ENCODE measurements around the gene FOXE1. TPM values are rescaled to one million over a fixed set of nuclear protein-coding genes. Genes with fewer than 3 reads are reported as not detected.

FOXE1 gene
- total and polyA plus RNA-seq, 10 of the 15 experiments (the other 5 are each of a cell fraction or from before 2014, with no cell fraction given), result not detected

DNA sequence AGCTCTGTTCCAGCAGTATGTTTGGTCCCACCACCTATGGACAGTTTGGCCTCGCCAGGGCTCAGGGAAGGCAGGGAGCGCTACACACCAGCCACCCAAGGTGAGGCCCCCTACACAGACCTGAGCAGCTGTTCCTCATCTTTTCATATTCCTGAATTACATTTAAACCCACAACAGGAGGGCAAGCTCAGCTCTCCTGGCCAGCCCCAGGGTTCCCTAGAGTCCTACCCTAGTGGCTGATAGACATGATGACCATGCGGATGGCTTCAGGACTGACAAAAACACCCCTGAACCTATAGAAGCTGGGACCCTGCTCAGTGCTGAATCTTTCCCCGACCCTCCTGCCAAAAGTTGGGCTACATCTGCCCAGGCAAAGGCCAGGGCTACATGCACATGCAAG is 6.7 kb upstream of the FOXE1 start:
- Histone ChIP-seq H3K27ac (ENCODE audit: control insufficient read depth, insufficient read depth) (no peak overlapping the region), H3K4me2 (ENCODE audit: control insufficient read depth, insufficient read depth) (no peak overlapping the region), H3K4me3 (no peak overlapping the region), H3K79me2 (ENCODE audit: control insufficient read depth, insufficient read depth, low read length) (no peaks in the 10 kb centered on the region), H3K36me3 (ENCODE audit: control insufficient read depth in 2 of 2, insufficient read depth in 2 of 2, low read length in 1 of 2) (no peaks in the 10 kb centered on the region), H4K20me1 (ENCODE audit: control insufficient read depth, insufficient read depth) (no peaks in the 10 kb centered on the region), H2AFZ (ENCODE audit: control insufficient read depth, low read depth, low read length) (no peak overlapping the region), H3K27me3 (replicated peaks in 1 of 2; ENCODE audit: control insufficient read depth in 2 of 2, insufficient read depth in 2 of 2, low read length in 1 of 2) (peaks cover 9 to 29% of the 10 kb centered on the region in 2 experiments), H3K4me1 (ENCODE audit: control insufficient read depth, insufficient read depth, low read length) (no peaks in the 10 kb centered on the region), H3K9ac (ENCODE audit: control insufficient read depth, insufficient read depth, low read length) (no peak overlapping the region), H3K9me3 (replicated peaks; ENCODE audit: control insufficient read depth, insufficient read depth, low read length) (no peaks in the 10 kb centered on the region)
- RAD21 ChIA-PET (ENCODE audit: unreplicated experiment), result no interaction called here
- SMC1A ChIA-PET (ENCODE audit: uncharacterized antibody, unreplicated experiment), result interaction anchor here (1.7 kb wide), 1 partner anchor 20 kb away, joined by 5 read pairs; no protein-coding TSS in a partner anchor
- intact Hi-C loops (cut with micrococcal nuclease; ENCODE audit: unreplicated experiment), result no loop called here
- no TSS peak for BruUV-seq (replicated peaks)
- TF ChIP-seq HDGF (IDR thresholded peaks at IDR 0.05), result no peak
- TF ChIP-seq, protein P1, sequence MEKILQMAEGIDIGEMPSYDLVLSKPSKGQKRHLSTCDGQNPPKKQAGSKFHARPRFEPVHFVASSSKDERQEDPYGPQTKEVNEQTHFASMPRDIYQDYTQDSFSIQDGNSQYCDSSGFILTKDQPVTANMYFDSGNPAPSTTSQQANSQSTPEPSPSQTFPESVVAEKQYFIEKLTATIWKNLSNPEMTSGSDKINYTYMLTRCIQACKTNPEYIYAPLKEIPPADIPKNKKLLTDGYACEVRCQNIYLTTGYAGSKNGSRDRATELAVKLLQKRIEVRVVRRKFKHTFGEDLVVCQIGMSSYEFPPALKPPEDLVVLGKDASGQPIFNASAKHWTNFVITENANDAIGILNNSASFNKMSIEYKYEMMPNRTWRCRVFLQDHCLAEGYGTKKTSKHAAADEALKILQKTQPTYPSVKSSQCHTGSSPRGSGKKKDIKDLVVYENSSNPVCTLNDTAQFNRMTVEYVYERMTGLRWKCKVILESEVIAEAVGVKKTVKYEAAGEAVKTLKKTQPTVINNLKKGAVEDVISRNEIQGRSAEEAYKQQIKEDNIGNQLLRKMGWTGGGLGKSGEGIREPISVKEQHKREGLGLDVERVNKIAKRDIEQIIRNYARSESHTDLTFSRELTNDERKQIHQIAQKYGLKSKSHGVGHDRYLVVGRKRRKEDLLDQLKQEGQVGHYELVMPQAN (conservative IDR thresholded peaks at IDR 0.05), result no peak
- TF ChIP-seq, protein P2, sequence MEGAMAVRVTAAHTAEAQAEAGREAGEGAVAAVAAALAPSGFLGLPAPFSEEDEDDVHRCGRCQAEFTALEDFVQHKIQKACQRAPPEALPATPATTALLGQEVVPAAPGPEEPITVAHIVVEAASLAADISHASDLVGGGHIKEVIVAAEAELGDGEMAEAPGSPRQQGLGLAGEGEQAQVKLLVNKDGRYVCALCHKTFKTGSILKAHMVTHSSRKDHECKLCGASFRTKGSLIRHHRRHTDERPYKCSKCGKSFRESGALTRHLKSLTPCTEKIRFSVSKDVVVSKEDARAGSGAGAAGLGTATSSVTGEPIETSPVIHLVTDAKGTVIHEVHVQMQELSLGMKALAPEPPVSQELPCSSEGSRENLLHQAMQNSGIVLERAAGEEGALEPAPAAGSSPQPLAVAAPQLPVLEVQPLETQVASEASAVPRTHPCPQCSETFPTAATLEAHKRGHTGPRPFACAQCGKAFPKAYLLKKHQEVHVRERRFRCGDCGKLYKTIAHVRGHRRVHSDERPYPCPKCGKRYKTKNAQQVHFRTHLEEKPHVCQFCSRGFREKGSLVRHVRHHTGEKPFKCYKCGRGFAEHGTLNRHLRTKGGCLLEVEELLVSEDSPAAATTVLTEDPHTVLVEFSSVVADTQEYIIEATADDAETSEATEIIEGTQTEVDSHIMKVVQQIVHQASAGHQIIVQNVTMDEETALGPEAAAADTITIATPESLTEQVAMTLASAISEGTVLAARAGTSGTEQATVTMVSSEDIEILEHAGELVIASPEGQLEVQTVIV (IDR thresholded peaks at IDR 0.05; ENCODE audit: borderline replicate concordance, partially characterized antibody), result no peak
- TF ChIP-seq ZNF207 (IDR thresholded peaks at IDR 0.05; ENCODE audit: borderline replicate concordance), result no peak
- TF ChIP-seq RAD21 (IDR thresholded peaks at IDR 0.05; ENCODE audit: insufficient read depth, low read depth, low read length), result no peak
- no peak for TF ChIP-seq ASH2L (IDR thresholded peaks at IDR 0.05; ENCODE audit: borderline replicate concordance, low read depth)
- TF ChIP-seq, protein P3, sequence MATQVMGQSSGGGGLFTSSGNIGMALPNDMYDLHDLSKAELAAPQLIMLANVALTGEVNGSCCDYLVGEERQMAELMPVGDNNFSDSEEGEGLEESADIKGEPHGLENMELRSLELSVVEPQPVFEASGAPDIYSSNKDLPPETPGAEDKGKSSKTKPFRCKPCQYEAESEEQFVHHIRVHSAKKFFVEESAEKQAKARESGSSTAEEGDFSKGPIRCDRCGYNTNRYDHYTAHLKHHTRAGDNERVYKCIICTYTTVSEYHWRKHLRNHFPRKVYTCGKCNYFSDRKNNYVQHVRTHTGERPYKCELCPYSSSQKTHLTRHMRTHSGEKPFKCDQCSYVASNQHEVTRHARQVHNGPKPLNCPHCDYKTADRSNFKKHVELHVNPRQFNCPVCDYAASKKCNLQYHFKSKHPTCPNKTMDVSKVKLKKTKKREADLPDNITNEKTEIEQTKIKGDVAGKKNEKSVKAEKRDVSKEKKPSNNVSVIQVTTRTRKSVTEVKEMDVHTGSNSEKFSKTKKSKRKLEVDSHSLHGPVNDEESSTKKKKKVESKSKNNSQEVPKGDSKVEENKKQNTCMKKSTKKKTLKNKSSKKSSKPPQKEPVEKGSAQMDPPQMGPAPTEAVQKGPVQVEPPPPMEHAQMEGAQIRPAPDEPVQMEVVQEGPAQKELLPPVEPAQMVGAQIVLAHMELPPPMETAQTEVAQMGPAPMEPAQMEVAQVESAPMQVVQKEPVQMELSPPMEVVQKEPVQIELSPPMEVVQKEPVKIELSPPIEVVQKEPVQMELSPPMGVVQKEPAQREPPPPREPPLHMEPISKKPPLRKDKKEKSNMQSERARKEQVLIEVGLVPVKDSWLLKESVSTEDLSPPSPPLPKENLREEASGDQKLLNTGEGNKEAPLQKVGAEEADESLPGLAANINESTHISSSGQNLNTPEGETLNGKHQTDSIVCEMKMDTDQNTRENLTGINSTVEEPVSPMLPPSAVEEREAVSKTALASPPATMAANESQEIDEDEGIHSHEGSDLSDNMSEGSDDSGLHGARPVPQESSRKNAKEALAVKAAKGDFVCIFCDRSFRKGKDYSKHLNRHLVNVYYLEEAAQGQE (IDR thresholded peaks at IDR 0.05; ENCODE audit: low read depth, low read length), result no peak
- ATAC-seq (no peak), FAIRE-seq (no peak), DNase-seq (ENCODE audit: low read depth, low spot score) (no peak)
- POLR2A ChIA-PET, result no interaction called here
- WGBS (ENCODE audit: insufficient coverage, insufficient replicate concordance, low lambda C conversion rate, missing lambda C conversion rate), result 32% methylated on average over 4 of the region's 4 CpGs
- in situ Hi-C loops (cut with MboI), result no loop called here
- CTCF ChIA-PET, result no interaction called here
